HTERT RPE-1 (cell line): Measurements from ENCODE around the gene ACOX1.

ENCODE experiments used
- in situ Hi-C: fragments of 300-500 bp; cut with MboI; formaldehyde crosslinking; loops from 4 replicates; pipeline ENCODE4 v1.14.3; 2020; ENCODE audit warnings: low sequenced_read_pairs

The ACOX1 gene

DNA sequence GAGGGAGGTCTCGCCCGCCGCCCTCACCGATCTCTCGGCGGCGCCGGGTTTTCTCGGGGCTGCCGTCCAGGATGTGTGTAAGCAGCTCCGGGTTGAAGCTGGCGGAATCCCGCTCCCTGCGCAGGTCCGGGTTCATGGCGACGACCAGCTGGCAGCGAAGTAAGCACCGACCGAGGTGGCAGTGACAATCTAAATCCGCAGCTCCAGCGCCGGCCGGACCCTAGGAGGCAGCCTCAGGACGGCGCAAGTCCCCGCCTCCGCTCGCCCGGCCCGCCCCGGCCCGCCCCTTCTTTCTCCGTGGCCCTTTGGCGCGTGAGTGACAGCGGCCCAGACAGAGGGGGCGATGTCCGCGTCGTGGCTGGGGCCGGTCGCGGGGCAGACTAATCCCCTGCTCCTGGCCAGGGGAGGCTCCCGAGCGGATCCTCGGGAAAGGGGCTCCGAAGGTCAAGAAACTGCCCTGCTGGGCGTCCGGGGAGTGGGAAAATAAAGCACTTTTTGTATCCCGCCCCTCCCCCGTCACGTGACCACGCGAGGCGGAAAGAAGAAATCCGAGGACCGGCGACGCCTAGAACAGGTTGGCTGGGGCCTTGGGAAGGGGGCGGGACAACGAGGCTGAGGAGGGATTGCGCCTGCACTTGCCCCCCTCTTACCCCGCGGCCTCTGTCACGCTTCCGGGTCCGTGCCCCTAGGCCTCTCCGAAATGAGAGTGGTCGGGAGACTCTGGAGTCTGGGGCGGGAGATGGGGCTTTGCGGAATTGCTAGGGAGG, at the start of gene ACOX1, which contains the start of gene TEN1:
ACOX1 (minus strand) TSS at position 229 of the 767 bp plus-strand sequence; CDS start at position 136, 93 bp downstream.
TEN1 (plus strand) TSS at position 303 of the 767 bp plus-strand sequence. CDS start 6,953 bp downstream, outside the sequence.
- in situ Hi-C loops = no loop called here

- in situ Hi-C loops = no loop called here
Measured at GRCh38 chr17:76027159-76027839, 48.3 kb upstream of the ACOX1 start, which contains the start of gene EVPL. EVPL (minus strand) TSS chr17:76027306; CDS start chr17:76027198, 108 bp downstream.

GRCh38 chr17:76026714-76027158, 47.8 kb upstream of the ACOX1 start:
- in situ Hi-C loops = no loop called here

GRCh38 chr17:76025294-76025693, 46.3 kb upstream of the ACOX1 start:
- in situ Hi-C loops = no loop called here

DNA sequence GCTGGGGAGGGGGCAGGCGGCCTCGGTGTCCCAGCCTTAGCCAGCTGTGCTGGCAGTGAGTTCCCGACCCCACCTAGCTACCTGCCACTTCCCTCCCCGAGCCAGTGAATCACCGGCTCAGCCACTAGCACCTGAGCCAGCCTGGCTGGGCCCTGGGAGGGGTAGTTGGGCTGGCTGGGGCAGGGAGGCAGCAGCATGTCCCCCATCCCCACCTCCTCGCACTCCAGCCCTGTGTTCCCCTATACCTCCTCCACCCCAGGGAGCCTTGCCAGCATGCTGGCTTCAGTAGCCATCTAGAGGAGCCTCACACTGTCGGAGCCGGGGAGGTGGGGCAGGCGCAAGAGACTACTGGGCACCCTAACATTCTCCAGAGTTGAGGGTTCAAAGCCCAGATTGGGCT, 45.4 kb upstream of the ACOX1 start:
- in situ Hi-C loops = no loop called here

DNA sequence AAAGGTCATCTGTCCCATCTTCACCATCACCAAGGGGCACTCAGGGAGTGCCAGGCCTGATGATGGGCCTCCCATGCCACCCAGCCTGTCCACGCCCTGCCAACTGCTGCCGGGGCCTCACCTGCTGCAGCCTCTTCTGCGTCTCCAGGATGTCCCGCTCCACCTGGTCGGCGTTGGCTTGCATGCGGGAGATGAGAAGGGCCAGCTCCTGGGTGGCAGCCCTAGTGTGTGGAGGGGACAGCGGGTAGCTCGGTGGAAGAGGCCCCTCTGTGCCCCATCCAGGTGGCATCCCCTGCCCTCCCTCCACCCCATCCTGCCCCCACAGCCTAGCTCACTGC, 44.9 kb upstream of the ACOX1 start:
- in situ Hi-C loops = no loop called here

DNA sequence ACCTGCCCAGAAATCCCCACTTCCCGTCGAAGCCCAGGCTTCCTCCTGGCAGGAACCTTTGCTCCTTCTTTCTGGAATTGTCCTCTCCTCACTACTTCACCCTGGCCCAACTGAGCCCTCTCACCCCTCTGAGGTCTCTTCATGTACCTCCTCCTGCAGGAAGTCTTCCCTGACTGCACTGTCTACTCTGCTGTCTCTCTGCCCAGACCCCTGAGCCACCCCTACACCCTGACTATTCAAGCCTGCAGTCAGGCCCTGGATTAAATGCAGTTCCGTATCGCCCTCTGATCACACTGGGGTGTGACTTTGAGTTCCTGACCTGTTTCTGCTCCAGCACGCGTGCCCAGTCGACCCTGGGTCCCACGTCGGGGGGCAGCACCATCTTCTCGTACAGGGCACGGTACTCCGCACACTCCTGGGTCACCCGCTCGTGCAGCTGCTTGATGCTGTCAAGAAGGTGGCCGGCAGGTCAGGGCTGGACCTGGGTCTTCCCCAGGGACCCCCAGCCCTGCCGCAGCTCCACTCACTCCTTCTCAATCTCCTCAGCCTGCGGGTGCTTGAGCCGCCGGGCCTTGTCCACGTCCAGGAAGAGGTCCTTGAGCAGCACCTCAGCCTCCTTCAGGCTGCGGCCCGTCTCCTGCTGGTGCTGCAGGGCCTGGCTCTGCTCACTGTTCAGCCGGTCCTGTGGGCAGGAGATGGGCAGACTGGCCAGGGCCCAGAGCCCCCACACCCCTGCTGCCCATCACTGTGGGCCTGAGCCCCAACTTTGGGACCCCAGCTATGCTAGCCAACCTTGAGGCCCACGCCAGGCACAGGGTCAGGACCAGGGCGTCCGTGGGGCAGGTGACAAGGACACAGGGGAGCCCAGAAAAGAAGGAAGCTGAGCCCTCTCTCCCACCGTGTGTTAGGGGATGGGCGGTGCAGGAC, 44.3 kb upstream of the ACOX1 start:
- in situ Hi-C loops = no loop called here

GRCh38 chr17:76022285-76022684, 43.3 kb upstream of the ACOX1 start:
- in situ Hi-C loops = no loop called here

- in situ Hi-C loops = no loop called here
Measured at GRCh38 chr17:76019833-76020467, 41.0 kb upstream of the ACOX1 start.

GRCh38 chr17:76018801-76019200, 39.8 kb upstream of the ACOX1 start:
- in situ Hi-C loops = no loop called here

GRCh38 chr17:76018340-76018680, 39.3 kb upstream of the ACOX1 start:
- in situ Hi-C loops = no loop called here

GRCh38 chr17:76017481-76018339, 38.7 kb upstream of the ACOX1 start:
- in situ Hi-C loops = no loop called here

GRCh38 chr17:76014925-76015261, 35.9 kb upstream of the ACOX1 start:
- in situ Hi-C loops = no loop called here

- in situ Hi-C loops = no loop called here
Measured at GRCh38 chr17:76014100-76014924, 35.3 kb upstream of the ACOX1 start.

DNA sequence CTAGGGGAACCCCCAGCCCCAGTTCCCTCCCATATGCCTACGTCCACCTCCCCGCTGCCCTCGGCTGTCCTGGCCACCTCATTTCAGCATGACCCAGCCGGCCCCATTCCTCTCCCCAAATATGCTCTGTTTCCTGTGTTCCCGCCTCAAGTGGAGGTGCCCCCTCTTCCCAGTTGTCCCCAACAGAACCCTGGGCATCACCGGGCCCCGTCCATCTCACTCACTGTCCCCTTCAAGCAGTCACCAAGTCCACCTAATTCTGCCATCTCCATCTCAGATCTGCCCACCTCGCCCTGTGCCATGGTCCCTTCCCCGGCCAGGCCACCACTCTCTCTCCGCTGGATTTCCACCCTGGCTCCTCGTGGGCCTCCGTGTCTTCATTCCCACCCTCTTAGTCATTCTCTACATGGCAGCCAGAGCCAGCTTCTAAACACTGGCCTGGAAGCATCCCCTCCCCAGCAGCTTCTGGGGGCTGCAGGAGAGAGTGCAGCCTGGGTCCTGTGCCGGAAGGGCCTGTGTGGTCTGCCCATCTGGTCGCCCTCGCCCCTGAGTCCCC, 34.5 kb upstream of the ACOX1 start:
- in situ Hi-C loops = no loop called here

DNA sequence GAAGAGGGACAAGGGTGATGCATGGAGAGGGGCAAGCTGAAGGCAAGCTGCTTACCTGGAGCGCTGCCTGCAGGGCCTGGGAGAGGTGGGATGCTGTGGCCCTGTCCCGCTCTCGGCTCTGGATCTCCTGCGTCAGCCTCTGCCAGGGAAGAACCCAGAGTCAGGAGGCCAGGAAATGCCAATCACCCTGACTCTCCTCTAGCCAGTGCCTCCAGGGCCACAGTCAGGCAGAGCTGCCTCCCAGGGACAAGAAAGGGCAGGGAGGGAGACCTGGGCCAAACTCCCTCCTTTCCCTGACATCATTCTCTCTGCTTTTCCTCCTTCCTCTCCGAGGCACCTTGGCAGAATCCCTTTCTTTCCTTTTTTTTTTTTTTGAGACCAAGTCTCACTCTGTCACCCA, 33.0 kb upstream of the ACOX1 start:
- in situ Hi-C loops = no loop called here

DNA sequence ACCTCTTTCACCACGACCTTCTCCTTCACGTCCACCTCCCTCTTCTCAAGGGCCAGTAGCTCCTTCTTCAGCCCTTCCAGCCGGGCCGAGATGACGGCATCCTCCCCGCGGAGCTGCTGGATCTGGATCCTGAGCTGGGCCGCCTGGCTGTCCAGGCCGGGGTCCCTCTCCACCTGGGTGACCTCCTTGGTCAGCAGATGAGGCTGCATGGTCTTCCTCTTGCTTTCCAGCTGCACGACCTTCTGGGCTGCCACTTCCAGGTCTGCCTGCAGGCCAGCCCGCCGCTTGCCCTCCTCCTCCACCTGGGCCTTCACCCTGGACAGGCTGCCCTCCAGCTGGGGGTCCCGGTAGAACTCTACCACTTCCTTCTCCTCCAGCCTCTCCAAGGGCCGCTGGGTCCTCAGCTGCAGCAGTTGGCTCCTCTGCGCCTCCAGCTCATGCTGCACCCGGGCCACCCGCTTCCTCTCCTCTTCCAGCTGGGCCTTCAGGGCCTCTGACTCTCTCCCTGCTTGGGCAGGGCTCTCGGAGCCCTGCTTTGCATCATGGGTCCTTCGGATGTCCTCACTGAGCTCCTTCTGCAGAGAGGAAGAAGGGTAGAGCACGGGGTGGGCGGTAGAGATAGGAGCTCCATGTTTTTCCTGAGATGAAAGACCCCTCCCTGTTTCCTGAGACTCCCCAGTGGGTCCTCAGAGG, 31.1 kb upstream of the ACOX1 start:
- in situ Hi-C loops = no loop called here

GRCh38 chr17:76009447-76009846, 30.5 kb upstream of the ACOX1 start:
- in situ Hi-C loops = no loop called here
